Erythroblast (primary cell): Measurements from ENCODE around the gene SPATA9.

Experiments used
- GATA1 ChIP-seq: IDR thresholded peaks from 2 replicates; pipeline ENCODE4 v1.6.1; 2011; ENCODE audit warnings: low read depth, mild to moderate bottlenecking, control low read depth, low read length, moderate library complexity
- POLR2A ChIP-seq: IDR thresholded peaks from 2 replicates; pipeline ENCODE4 v1.6.1; 2011; ENCODE audit warnings: mild to moderate bottlenecking, low read length

DNA sequence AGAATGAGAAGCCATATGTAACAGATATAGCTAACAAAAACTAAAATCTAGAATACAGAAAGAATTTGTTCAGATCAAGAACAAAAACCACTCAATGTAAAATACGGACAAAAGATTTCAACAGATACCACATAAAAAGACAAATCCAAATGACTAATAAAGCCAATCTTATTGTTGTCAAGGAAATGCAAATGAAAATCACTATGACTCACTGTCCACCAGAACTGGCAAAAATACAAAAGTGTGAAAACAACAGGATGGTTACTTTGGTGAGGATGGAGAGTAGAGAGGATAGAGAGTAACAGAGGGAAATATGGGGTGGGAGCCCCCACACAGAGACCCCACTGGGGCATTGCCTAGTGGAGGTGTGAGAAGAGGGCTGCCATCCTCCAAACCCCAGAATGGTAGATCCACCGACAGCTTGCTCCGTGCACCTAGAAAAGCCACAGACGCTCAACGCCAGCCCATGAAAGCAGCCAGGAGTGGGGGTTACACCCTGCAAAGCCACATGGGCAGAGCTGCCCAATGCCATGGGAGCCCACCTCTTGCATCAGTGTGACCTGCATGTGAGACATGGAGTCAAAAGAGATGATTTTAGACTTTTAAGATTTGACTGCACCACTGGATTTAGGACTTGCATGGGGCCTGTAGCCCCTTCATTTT lies 33.1 kb upstream of the SPATA9 start:
- TF ChIP-seq POLR2A (no peak), GATA1 (no peak)
